ENCODE measurements around the gene KCNH1.

Gene KCNH1

DNA sequence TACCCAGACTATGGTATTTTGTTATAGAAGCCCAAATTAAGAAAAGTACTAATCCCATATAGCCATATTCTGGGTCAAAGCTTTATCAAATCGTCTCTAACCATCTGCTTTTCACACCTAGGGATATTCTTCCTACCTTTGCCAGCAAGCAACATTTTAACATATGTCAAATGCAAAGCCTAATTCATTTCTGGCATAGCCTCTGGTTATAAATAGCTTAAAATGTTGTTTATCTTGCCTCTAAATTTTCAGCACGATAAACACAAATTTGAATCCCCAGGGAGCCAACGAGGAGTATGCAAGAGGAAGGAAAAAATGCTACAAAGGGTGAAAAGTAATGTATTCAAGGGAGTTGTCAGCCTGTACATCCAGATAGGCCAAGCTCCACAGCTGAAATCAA lies 357.2 kb downstream of the KCNH1 start:
- DNase-seq (ENCODE audit: extremely low read depth, low read depth), result no peak
- TF ChIP-seq, protein P1, sequence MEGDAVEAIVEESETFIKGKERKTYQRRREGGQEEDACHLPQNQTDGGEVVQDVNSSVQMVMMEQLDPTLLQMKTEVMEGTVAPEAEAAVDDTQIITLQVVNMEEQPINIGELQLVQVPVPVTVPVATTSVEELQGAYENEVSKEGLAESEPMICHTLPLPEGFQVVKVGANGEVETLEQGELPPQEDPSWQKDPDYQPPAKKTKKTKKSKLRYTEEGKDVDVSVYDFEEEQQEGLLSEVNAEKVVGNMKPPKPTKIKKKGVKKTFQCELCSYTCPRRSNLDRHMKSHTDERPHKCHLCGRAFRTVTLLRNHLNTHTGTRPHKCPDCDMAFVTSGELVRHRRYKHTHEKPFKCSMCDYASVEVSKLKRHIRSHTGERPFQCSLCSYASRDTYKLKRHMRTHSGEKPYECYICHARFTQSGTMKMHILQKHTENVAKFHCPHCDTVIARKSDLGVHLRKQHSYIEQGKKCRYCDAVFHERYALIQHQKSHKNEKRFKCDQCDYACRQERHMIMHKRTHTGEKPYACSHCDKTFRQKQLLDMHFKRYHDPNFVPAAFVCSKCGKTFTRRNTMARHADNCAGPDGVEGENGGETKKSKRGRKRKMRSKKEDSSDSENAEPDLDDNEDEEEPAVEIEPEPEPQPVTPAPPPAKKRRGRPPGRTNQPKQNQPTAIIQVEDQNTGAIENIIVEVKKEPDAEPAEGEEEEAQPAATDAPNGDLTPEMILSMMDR (IDR thresholded peaks at IDR 0.05; ENCODE audit: low read depth, low read length), result no peak

DNA sequence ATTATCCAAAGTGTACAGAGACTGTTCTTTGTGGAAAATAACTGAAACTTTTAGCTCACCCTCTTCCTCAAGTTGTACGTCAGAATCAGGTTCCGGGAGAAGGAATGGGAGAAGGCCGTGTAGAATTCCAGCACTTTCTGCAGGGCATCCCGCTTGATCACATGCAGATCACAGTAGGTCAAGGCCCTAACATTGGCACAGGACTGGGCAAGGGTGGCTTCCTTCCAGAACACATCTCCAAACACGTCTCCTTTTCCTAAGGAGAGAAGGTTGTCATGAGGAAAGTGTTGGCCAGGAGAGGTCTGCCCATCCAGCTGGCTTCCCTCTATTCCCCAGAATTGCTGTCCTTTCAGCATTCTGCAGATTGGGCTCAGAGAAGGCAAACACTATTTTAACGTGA lies 358.7 kb downstream of the KCNH1 start:
- DNase-seq (ENCODE audit: extremely low read depth, low read depth), result no peak
- TF ChIP-seq, protein P1 (IDR thresholded peaks at IDR 0.05; ENCODE audit: low read depth, low read length), result no peak

DNA sequence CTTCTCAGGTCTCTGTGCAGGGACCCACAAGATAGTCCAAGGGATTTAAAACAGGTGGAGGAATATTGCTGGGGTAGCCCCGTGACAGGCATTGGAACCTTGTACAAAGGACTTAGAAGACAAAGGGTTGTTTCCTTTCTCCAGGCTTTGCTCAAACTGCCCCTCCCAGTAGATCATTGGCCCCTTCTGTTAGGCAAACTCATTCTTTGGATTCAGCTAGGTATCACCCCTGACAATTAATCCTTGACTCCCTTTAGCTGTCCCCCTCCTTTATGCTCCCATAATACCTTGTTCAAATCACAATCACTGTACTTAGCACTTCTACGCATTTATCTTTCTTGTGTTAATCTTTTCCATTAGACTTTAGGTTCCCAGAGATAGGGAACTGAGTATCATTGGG lies 360.5 kb downstream of the KCNH1 start:
- TF ChIP-seq, protein P1 (IDR thresholded peaks at IDR 0.05; ENCODE audit: low read depth, low read length), result no peak
- no peak for DNase-seq (ENCODE audit: extremely low read depth, low read depth)

DNA sequence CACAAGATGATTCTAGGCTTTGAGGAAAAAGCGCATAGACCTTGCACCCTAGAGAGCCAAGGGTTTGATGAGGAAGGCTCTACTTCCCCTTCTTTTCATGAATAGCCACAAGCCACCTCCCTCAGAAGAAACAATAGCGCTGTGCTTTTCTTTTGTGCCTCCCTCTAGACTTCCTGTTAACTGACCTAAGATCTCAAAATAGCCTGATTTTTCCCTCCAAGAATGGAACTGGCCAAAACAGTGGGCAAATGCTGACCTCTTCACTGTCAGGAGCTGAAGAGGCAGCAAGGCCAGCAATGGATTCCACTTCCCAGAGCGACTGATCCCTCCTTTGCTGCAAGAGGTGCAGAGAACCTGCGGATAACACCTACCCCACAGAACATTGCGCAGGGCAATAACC lies 362.8 kb downstream of the KCNH1 start:
- no peak for DNase-seq (ENCODE audit: extremely low read depth, low read depth)
- TF ChIP-seq, protein P1 (IDR thresholded peaks at IDR 0.05; ENCODE audit: low read depth, low read length), result no peak

DNA sequence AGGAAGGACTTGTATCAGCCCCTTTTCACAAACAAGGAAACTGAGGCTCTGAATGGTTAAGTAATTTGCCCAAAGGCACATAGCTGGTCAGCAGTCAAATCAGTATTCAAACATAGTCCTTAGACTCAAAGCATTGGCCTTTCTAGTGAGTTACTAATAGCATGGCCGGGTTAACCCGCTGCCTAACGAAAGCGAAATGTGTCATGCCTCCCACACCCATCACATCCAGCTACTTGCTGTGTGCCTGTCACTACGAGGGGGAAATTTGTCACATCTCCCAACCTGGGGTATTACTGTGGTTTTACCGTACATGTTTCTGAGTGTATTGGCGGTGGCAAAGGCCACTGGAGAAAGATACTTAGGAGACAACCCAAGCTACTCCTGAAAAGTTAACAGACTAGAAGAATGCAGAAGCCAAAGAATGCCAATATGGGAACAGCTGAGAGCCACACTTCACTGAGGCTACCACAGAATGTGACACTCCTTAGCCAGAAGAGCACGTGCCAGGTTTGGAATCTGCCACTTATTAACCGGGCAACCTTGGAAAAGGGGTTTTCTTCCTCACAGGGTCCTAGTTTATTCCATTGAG lies 363.5 kb downstream of the KCNH1 start:
- DNase-seq (ENCODE audit: extremely low read depth, low read depth), result no peak
- TF ChIP-seq, protein P1 (IDR thresholded peaks at IDR 0.05; ENCODE audit: low read depth, low read length), result no peak

DNA sequence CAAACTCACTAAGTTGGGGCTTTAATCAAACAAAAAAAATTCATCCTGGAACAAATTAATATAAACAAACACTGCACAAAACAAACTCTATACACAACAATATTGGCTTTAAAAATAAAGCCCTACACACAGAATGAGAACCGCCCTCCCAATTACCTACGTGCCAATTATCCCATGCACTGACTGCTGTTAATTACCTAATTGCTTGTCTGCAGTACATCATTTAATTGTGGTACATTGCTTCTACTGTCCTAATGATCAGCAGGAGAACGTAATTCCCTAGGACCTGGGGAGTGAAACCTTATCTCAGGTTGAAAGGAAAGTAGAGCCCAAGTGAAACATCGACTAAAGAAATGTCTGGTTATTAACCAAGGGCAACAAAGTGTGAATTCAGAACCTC lies 364.5 kb downstream of the KCNH1 start:
- TF ChIP-seq, protein P1 (IDR thresholded peaks at IDR 0.05; ENCODE audit: low read depth, low read length), result no peak
- no peak for DNase-seq (ENCODE audit: extremely low read depth, low read depth)

DNA sequence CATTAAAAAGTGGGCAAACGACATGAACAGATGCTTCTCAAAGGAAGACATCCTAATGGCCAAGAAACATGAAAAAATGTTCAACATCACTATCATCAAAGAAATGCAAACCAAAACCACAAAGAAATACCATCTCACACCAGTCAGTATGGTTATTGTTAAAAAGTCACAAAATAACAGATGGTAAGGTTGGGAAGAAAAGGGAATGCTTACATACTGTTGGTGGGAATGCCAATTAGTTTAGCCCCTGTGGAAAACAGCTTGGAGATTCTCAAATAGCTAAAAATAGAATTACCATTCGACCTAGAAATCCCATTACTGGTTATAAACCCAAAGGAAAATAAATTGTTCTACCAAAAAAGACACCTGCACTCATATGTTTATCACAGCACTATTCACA lies 369.4 kb downstream of the KCNH1 start:
- TF ChIP-seq, protein P1 (IDR thresholded peaks at IDR 0.05; ENCODE audit: low read depth, low read length), result no peak
- no peak for DNase-seq (ENCODE audit: extremely low read depth, low read depth)

Measured in AG09319 (cell line).